Measurements from ENCODE around the gene L3MBTL4.
A peak's percentile ranks its signal among the peaks of the same experiment; 100 is the strongest.

The L3MBTL4 gene

DNA sequence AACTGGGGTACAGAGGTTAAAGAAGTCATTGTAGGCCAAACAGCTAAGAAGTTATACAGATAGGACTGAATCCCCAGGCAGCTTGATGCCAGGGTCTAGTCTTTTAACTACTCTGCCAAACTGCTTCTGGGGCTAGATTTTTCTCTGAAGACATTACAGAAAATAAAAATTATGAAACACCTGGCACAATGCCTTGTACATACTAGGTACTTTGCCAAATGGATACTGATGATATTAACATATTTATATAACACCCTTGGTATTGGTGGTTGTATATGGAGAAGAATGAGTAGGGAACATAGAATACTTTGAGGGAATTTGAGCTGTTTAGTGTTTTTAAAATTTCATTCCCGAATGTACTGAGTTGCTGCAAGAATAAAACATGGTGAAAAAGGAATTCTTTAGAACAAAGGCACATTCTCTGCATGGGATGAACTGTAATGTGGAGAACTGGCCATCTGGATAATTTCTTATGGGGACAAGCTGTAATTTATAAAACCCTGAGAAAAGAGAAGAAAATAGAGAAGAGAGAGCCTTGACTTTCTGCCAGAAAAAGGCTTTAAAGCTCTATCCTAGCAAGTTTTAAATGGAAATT is 308.5 kb downstream of the L3MBTL4 start:
- no peak overlapping the region for H4K8ac ChIP-seq (ENCODE audit: low read length)
- no peaks in the 10 kb centered on the region for H3K4me1 ChIP-seq (ENCODE audit: control insufficient read depth, insufficient read depth, low read depth, low read length)
- no peak overlapping the region for H2AFZ ChIP-seq (ENCODE audit: low read depth, low read length)
- no peaks in the 10 kb centered on the region for H3K9me3 ChIP-seq (ENCODE audit: control insufficient read depth, low read length)
- H2BK12ac ChIP-seq (ENCODE audit: low read length in 2 of 2) = no peak overlapping the region
- H3K27me3 ChIP-seq (ENCODE audit: control insufficient read depth in 1 of 2, insufficient read depth in 1 of 2, low read length in 2 of 2) = no peaks in the 10 kb centered on the region
- no peak overlapping the region for H3K18ac ChIP-seq (ENCODE audit: low read depth in 1 of 2, low read length in 2 of 2)
- H3K79me1 ChIP-seq (replicated peaks; ENCODE audit: low read length, poor library complexity, severe bottlenecking) = no peaks in the 10 kb centered on the region
- H2BK120ac ChIP-seq (ENCODE audit: low read depth, low read length) = no peak overlapping the region
- H4K91ac ChIP-seq (ENCODE audit: low read length) = no peak overlapping the region
- no peak overlapping the region for H3K4me2 ChIP-seq (ENCODE audit: low read length, poor library complexity, severe bottlenecking)
- no peak overlapping the region for H2BK5ac ChIP-seq (ENCODE audit: low read depth, low read length, poor library complexity, severe bottlenecking)
- no peak overlapping the region for H2AK5ac ChIP-seq (ENCODE audit: low read length, severe bottlenecking)
- no peak overlapping the region for H3K4me3 ChIP-seq (ENCODE audit: insufficient read depth in 1 of 2, low read depth in 1 of 2, low read length in 2 of 2)
- H3K23ac ChIP-seq (ENCODE audit: low read length in 2 of 2) = no peak overlapping the region
- no peak overlapping the region for H3K9ac ChIP-seq (ENCODE audit: low read length)
- no peaks in the 10 kb centered on the region for H3K36me3 ChIP-seq (ENCODE audit: control insufficient read depth in 1 of 2, insufficient read depth in 2 of 2, low read depth in 1 of 2, low read length in 2 of 2)
- 58% methylated on average over 1 of the region's 1 CpG for WGBS
- H3K14ac ChIP-seq (ENCODE audit: low read length in 2 of 2) = no peak overlapping the region
- H2BK15ac ChIP-seq (ENCODE audit: low read depth, poor library complexity, severe bottlenecking) = no peak overlapping the region
- no peak overlapping the region for H3K4ac ChIP-seq (ENCODE audit: low read depth in 1 of 2, low read length in 2 of 2)
- no peak for DNase-seq
- no peak overlapping the region for H3K27ac ChIP-seq (ENCODE audit: low read length, poor library complexity, severe bottlenecking)

DNA sequence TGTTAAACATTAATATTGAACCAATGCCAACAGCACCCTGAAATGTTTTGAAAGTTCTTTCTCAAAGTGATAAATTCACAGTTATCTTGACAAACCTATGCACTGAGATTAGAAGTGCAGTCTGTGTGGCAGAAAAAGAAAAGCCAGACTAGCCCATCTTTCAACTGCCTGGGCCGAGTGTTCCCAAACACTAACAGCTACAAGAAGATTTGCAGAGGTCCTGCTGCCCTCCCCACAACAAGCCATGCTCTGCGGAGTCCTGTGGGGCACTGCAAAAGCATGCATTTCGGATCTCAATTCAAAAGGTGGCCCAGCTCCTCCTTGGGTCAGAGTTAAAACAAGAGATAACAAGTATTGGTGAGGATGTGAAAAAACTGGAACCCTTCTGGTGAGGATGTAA is 311.0 kb downstream of the L3MBTL4 start:
- no peak overlapping the region for H3K27ac ChIP-seq (ENCODE audit: low read length, poor library complexity, severe bottlenecking)
- H3K23ac ChIP-seq (ENCODE audit: low read length in 2 of 2) = no peak overlapping the region
- H3K36me3 ChIP-seq (ENCODE audit: control insufficient read depth in 1 of 2, insufficient read depth in 2 of 2, low read depth in 1 of 2, low read length in 2 of 2) = no peaks in the 10 kb centered on the region
- H2AK5ac ChIP-seq (ENCODE audit: low read length, severe bottlenecking) = no peak overlapping the region
- no peak overlapping the region for H3K18ac ChIP-seq (ENCODE audit: low read depth in 1 of 2, low read length in 2 of 2)
- H2BK15ac ChIP-seq (ENCODE audit: low read depth, poor library complexity, severe bottlenecking) = no peak overlapping the region
- H2BK120ac ChIP-seq (ENCODE audit: low read depth, low read length) = no peak overlapping the region
- no peaks in the 10 kb centered on the region for H3K27me3 ChIP-seq (ENCODE audit: control insufficient read depth in 1 of 2, insufficient read depth in 1 of 2, low read length in 2 of 2)
- no peak overlapping the region for H2BK5ac ChIP-seq (ENCODE audit: low read depth, low read length, poor library complexity, severe bottlenecking)
- H3K4me1 ChIP-seq (ENCODE audit: control insufficient read depth, insufficient read depth, low read depth, low read length) = no peaks in the 10 kb centered on the region
- no peaks in the 10 kb centered on the region for H3K9me3 ChIP-seq (ENCODE audit: control insufficient read depth, low read length)
- 40% methylated on average over 3 of the region's 3 CpGs for WGBS
- no peak overlapping the region for H4K8ac ChIP-seq (ENCODE audit: low read length)
- H3K14ac ChIP-seq (ENCODE audit: low read length in 2 of 2) = no peak overlapping the region
- no peak overlapping the region for H2AFZ ChIP-seq (ENCODE audit: low read depth, low read length)
- H3K9ac ChIP-seq (ENCODE audit: low read length) = no peak overlapping the region
- no peak overlapping the region for H2BK12ac ChIP-seq (ENCODE audit: low read length in 2 of 2)
- no peak overlapping the region for H3K4me3 ChIP-seq (ENCODE audit: insufficient read depth in 1 of 2, low read depth in 1 of 2, low read length in 2 of 2)
- H3K79me1 ChIP-seq (replicated peaks; ENCODE audit: low read length, poor library complexity, severe bottlenecking) = no peaks in the 10 kb centered on the region
- no peak overlapping the region for H4K91ac ChIP-seq (ENCODE audit: low read length)
- no peak overlapping the region for H3K4me2 ChIP-seq (ENCODE audit: low read length, poor library complexity, severe bottlenecking)
- no peak overlapping the region for H3K4ac ChIP-seq (ENCODE audit: low read depth in 1 of 2, low read length in 2 of 2)
- no peak for DNase-seq

DNA sequence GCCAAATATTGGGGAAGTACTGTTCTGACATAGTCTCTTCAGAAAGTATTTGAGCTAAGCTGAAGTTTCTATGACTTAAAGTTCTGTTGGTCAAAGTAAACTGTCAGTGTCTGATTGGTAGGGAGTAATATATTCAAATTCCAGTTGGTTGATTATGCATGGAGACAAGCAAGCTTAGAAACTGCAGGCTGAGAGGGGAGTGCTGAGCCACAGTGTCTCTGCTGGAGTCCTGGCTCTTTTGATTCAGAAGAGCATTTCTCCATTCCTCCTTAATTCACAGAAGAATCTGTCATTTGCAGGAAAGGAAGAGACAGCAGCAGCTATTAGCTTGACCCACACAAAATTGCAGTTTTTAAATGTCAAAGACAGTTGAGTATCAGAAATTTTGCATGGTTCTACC is 318.0 kb downstream of the L3MBTL4 start:
- Histone ChIP-seq H3K79me1 (replicated peaks; ENCODE audit: low read length, poor library complexity, severe bottlenecking) (no peaks in the 10 kb centered on the region), H3K4me3 (ENCODE audit: insufficient read depth in 1 of 2, low read depth in 1 of 2, low read length in 2 of 2) (no peak overlapping the region)
- no peak for DNase-seq

DNA sequence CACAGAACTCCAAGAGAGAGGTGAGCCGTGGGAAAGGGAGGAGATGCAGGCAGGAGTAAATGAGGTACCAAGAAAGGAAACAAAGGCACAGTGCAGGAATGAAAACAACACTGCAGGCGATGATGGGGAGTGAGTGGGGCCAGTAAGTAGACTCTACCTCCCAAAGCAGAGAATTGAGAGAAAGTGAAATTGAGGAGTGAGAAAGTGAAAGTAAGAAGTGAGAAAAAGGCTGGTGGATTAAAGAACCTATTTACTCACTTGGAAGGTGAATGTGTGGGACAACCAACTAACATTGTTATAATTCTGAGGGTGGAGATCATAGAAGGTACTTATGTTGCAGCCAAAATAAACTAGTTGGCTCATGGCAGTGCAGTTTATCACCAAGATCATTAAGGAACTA is 326.3 kb downstream of the L3MBTL4 start:
- Histone ChIP-seq H3K27ac (ENCODE audit: low read length, poor library complexity, severe bottlenecking) (no peak overlapping the region), H3K18ac (ENCODE audit: low read depth in 1 of 2, low read length in 2 of 2) (no peak overlapping the region), H4K91ac (ENCODE audit: low read length) (no peak overlapping the region), H3K4me2 (ENCODE audit: low read length, poor library complexity, severe bottlenecking) (no peak overlapping the region), H2AFZ (ENCODE audit: low read depth, low read length) (no peak overlapping the region), H3K79me1 (replicated peaks; ENCODE audit: low read length, poor library complexity, severe bottlenecking) (no peaks in the 10 kb centered on the region), H3K9me3 (ENCODE audit: control insufficient read depth, low read length) (peaks cover 10% of the 10 kb centered on the region), H3K23ac (ENCODE audit: low read length in 2 of 2) (no peak overlapping the region), H3K14ac (ENCODE audit: low read length in 2 of 2) (no peak overlapping the region), H3K36me3 (ENCODE audit: control insufficient read depth in 1 of 2, insufficient read depth in 2 of 2, low read depth in 1 of 2, low read length in 2 of 2) (no peaks in the 10 kb centered on the region), H4K8ac (ENCODE audit: low read length) (no peak overlapping the region), H3K27me3 (ENCODE audit: control insufficient read depth in 1 of 2, insufficient read depth in 1 of 2, low read length in 2 of 2) (no peaks in the 10 kb centered on the region), H2BK12ac (ENCODE audit: low read length in 2 of 2) (no peak overlapping the region), H3K9ac (ENCODE audit: low read length) (no peak overlapping the region), H3K4ac (ENCODE audit: low read depth in 1 of 2, low read length in 2 of 2) (no peak overlapping the region), H2BK15ac (ENCODE audit: low read depth, poor library complexity, severe bottlenecking) (no peak overlapping the region), H2BK5ac (ENCODE audit: low read depth, low read length, poor library complexity, severe bottlenecking) (no peak overlapping the region), H2AK5ac (ENCODE audit: low read length, severe bottlenecking) (no peak overlapping the region), H3K4me1 (ENCODE audit: control insufficient read depth, insufficient read depth, low read depth, low read length) (no peaks in the 10 kb centered on the region), H2BK120ac (ENCODE audit: low read depth, low read length) (no peak overlapping the region), H3K4me3 (ENCODE audit: insufficient read depth in 1 of 2, low read depth in 1 of 2, low read length in 2 of 2) (peak overlapping the region in 1 of 2 experiments; percentile 48)
- WGBS = 83% methylated on average over 2 of the region's 2 CpGs
- DNase-seq = no peak

More for the DNA sequence above, 318.0 kb downstream of the L3MBTL4 start:
- no peak overlapping the region for H2AK5ac ChIP-seq (ENCODE audit: low read length, severe bottlenecking)
- no peak overlapping the region for H3K9ac ChIP-seq (ENCODE audit: low read length)
- H3K4ac ChIP-seq (ENCODE audit: low read depth in 1 of 2, low read length in 2 of 2) = no peak overlapping the region
- H2BK120ac ChIP-seq (ENCODE audit: low read depth, low read length) = no peak overlapping the region
- H3K27ac ChIP-seq (ENCODE audit: low read length, poor library complexity, severe bottlenecking) = no peak overlapping the region
- no peak overlapping the region for H4K91ac ChIP-seq (ENCODE audit: low read length)
- no peaks in the 10 kb centered on the region for H3K36me3 ChIP-seq (ENCODE audit: control insufficient read depth in 1 of 2, insufficient read depth in 2 of 2, low read depth in 1 of 2, low read length in 2 of 2)
- H2BK5ac ChIP-seq (ENCODE audit: low read depth, low read length, poor library complexity, severe bottlenecking) = no peak overlapping the region
- H4K8ac ChIP-seq (ENCODE audit: low read length) = no peak overlapping the region
- H2BK15ac ChIP-seq (ENCODE audit: low read depth, poor library complexity, severe bottlenecking) = no peak overlapping the region
- H3K18ac ChIP-seq (ENCODE audit: low read depth in 1 of 2, low read length in 2 of 2) = no peak overlapping the region
- no peak overlapping the region for H3K14ac ChIP-seq (ENCODE audit: low read length in 2 of 2)
- H2BK12ac ChIP-seq (ENCODE audit: low read length in 2 of 2) = no peak overlapping the region
- no peaks in the 10 kb centered on the region for H3K27me3 ChIP-seq (ENCODE audit: control insufficient read depth in 1 of 2, insufficient read depth in 1 of 2, low read length in 2 of 2)
- no peak overlapping the region for H3K4me2 ChIP-seq (ENCODE audit: low read length, poor library complexity, severe bottlenecking)
- H3K23ac ChIP-seq (ENCODE audit: low read length in 2 of 2) = no peak overlapping the region
- no peak overlapping the region for H2AFZ ChIP-seq (ENCODE audit: low read depth, low read length)
- H3K4me1 ChIP-seq (ENCODE audit: control insufficient read depth, insufficient read depth, low read depth, low read length) = no peaks in the 10 kb centered on the region
- peaks cover 2% of the 10 kb centered on the region for H3K9me3 ChIP-seq (ENCODE audit: control insufficient read depth, low read length)
